Lung (tissue), 12 donors: Measurements from ENCODE around the gene AIF1. TPM values are rescaled to one million over a fixed set of nuclear protein-coding genes. Genes with fewer than 3 reads are reported as not detected.

Experiments used
- ATAC-seq: fragments of 200-7000 bp; cut with Tn5 transposase; one replicate; pipeline ENCODE4 v1.9.1; 2020; ENCODE audit warnings: moderate number of reproducible peaks; ENCODE audit not compliant: insufficient read depth, low FRiP score
- DNase-seq, 3 donors: peaks; one replicate each; pipeline ENCODE4 v3.0.0-alpha.2; 2013 to 2017
- H3K27ac ChIP-seq, 2 donors: one replicate each; pipeline ENCODE4 v1.5.1; 2013; ENCODE audit warnings: mild to moderate bottlenecking in 2 of 2, moderate library complexity in 2 of 2, control low read depth in 1 of 2, inconsistent platforms in 1 of 2, low read depth in 1 of 2, low read length in 1 of 2
- H3K27me3 ChIP-seq, 3 donors: one replicate each; pipeline ENCODE4 v1.5.1; 2013; ENCODE audit warnings: low read length in 2 of 3; ENCODE audit not compliant: control insufficient read depth in 3 of 3, insufficient read depth in 3 of 3
- H3K36me3 ChIP-seq, 4 donors: one replicate each; pipeline ENCODE4 v1.5.1; 2013; ENCODE audit warnings: low read length in 4 of 4, mild to moderate bottlenecking in 1 of 4, moderate library complexity in 1 of 4; ENCODE audit not compliant: control insufficient read depth in 4 of 4, insufficient read depth in 4 of 4
- H3K4me1 ChIP-seq, 5 donors: one replicate each; pipeline ENCODE4 v1.5.1; 2013; ENCODE audit warnings: low read length in 5 of 5, mild to moderate bottlenecking in 2 of 5, moderate library complexity in 1 of 5; ENCODE audit not compliant: control insufficient read depth in 5 of 5, insufficient read depth in 5 of 5
- H3K4me3 ChIP-seq: one replicate; pipeline ENCODE4 v1.5.1; 2013; ENCODE audit warnings: mild to moderate bottlenecking, control low read depth, moderate library complexity
- H3K9ac ChIP-seq, 2 donors: one replicate each; pipeline ENCODE4 v1.5.1; 2013; ENCODE audit warnings: low read length in 2 of 2, control low read depth in 1 of 2; ENCODE audit not compliant: insufficient read depth in 1 of 2
- H3K9me3 ChIP-seq, 4 donors: one replicate each; pipeline ENCODE4 v1.5.1; 2013; ENCODE audit warnings: low read length in 3 of 4, mild to moderate bottlenecking in 1 of 4, moderate library complexity in 1 of 4; ENCODE audit not compliant: control insufficient read depth in 4 of 4, insufficient read depth in 3 of 4
- WGBS, 2 donors: extraction: QIAGEN DNeasy Blood & Tissue Kit; methylation state at CpG; one replicate each; pipeline ENCODE4 v1.1.7; 2013; 5-methylcytosine and 5-hydroxymethylcytosine counted together
- polyA plus RNA-seq, 2 donors: library from polyadenylated mRNA; stranded (reverse); fragments of 200-250 nt; gene quantifications; one replicate each; pipeline ENCODE4 v1.2.1, GENCODE V29; 2013
- total RNA-seq, 2 donors: library from RNA; depleted of rRNA in 1 of 2; stranded (reverse); fragments of >200 nt in 1 of 2; gene quantifications; one replicate each; pipeline ENCODE4 v1.2.1, GENCODE V29; 2014 to 2021
- TF ChIP-seq, protein P1 (sequence below): IDR thresholded peaks from 2 replicates; pipeline ENCODE4 v1.5.1; 2012; ENCODE audit warnings: mild to moderate bottlenecking; ENCODE audit errors: control extremely low read depth, extremely low read depth
- donor health status: control.
- donor health status: control.
- donor health status: Bipolar disorder and iron deficiency.
- donor health status: healthy.
- donor health status: DM: yes; HTN: yes; CAD: no.

AIF1 gene
- total and polyA plus RNA-seq, 4 donors: 38.7 to 345 (median 88.0) TPM

DNA sequence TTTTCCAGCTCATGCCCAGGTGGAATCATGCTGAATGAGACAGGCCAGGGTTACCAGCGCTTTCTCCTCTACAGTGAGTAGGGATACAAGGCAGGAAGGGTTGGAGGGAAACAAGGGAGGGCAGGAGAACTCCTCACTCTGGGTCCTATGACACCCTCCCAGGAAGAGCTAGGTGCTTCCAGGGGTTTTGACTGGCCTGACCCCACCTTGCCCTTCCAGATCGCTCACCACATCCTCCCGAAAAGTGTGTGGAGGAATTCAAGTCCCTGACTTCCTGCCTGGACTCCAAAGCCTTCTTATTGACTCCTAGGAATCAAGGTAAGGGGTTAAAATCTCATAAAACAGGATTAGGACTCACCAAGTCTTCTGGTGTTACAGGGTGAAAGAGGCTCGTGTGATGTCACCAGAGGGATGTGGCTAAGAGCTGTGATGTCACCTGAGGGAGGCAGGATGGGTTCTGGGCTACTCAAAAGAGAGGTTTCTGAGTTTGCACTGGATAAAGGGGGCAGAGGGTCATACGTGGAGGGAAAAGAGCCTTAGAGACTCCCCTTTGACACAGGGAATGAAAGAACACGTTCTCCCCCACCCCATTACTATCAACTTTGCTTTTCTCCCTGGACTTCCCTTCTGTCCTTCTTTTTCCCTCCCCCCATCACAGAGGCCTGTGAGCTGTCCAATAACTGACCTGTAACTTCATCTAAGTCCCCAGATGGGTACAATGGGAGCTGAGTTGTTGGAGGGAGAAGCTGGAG lies 42.5 kb downstream of the AIF1 start:
- no peak overlapping the region for H3K4me3 ChIP-seq
- TF ChIP-seq, protein P1, sequence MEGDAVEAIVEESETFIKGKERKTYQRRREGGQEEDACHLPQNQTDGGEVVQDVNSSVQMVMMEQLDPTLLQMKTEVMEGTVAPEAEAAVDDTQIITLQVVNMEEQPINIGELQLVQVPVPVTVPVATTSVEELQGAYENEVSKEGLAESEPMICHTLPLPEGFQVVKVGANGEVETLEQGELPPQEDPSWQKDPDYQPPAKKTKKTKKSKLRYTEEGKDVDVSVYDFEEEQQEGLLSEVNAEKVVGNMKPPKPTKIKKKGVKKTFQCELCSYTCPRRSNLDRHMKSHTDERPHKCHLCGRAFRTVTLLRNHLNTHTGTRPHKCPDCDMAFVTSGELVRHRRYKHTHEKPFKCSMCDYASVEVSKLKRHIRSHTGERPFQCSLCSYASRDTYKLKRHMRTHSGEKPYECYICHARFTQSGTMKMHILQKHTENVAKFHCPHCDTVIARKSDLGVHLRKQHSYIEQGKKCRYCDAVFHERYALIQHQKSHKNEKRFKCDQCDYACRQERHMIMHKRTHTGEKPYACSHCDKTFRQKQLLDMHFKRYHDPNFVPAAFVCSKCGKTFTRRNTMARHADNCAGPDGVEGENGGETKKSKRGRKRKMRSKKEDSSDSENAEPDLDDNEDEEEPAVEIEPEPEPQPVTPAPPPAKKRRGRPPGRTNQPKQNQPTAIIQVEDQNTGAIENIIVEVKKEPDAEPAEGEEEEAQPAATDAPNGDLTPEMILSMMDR: no peak
- peaks cover 3 to 40% (median 9%) of the 10 kb centered on the region in 5 donors for H3K4me1 ChIP-seq

DNA sequence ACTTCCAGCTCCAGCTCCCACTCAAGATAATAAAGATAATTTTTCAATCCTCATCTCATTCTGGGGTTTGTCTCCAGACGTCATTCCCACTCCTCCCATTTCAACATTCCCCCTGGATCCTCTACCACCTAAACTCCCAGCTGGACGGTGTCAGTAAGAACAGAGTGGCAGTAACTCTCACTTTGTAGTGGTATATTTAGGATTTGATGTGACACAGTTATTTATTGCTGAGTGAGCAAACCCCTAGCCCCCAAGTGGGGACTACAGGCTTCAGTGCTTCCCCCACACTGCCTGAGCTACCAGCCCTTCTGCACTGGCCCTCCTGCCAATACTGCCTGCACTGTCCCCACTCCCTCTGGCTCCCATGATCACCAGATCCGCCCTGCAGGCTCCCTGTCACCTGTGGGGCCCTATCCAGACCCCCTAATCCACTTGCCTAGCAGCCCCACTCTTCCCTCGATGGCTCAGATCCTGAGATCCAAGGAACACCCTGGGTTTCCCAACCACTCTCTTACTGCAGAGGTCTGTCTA lies 43.2 kb downstream of the AIF1 start:
- Histone ChIP-seq H3K4me1 (peaks cover 4 to 42% (median 9%) of the 10 kb centered on the region in 5 donors), H3K9me3 (no peaks in the 10 kb centered on the region), H3K27me3 (no peaks in the 10 kb centered on the region), H3K36me3 (peaks cover 3 to 27% (median 7%) of the 10 kb centered on the region in 4 donors), H3K9ac (no peak overlapping the region), H3K4me3 (no peak overlapping the region), H3K27ac (no peak overlapping the region)
- TF ChIP-seq, protein P1: no peak
- DNase-seq (no peak), ATAC-seq (no peak)
- WGBS, 2 donors: 87 to 91% methylated on average over 4 of the region's 4 CpGs

More for the DNA sequence above, 42.5 kb downstream of the AIF1 start:
- no peaks in the 10 kb centered on the region for H3K27me3 ChIP-seq
- peaks cover 3 to 26% (median 7%) of the 10 kb centered on the region in 4 donors for H3K36me3 ChIP-seq
- H3K9me3 ChIP-seq: no peaks in the 10 kb centered on the region
- WGBS, 2 donors: 81 to 90% methylated on average over 6 of the region's 6 CpGs
- no peak overlapping the region for H3K9ac ChIP-seq
- no peak for ATAC-seq
- no peak overlapping the region for H3K27ac ChIP-seq
- DNase-seq: no peak

DNA sequence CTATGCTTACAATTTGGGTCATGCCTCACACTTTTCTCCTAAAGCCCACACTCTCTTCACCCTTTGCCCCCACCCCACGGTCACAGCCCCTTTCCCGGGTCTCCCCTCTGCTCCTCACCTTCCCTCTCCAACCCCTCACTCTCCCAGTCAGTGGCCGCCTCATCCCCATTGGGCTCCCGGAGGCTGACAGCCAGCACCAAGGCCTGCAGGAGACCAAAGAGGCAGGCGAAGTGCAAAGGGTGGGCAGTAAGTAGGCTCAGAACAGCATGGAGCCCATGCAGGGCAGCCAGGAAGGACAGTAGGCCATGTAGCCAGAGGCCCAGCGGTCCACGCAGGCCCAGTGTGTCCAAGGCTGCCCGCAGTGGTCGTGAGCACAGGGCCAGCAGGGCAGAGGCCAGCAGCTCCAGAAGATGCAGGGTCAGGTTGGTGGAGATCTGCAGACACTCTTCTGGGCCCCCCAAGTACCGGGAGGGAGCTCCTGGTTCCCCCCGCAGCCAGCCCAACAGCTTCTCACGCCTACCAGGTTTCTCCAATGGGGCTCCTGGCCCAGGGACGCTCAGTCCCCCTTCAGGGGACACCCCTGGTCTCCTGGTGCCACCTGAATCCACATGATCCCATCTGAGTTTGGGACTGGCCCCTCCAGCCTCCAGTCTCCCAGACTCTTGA lies 44.1 kb downstream of the AIF1 start:
- Histone ChIP-seq H3K9me3 (no peaks in the 10 kb centered on the region), H3K27me3 (no peaks in the 10 kb centered on the region), H3K27ac (peak overlapping the region in 1 of 2 donors; percentile 95), H3K4me1 (peaks cover 7 to 46% (median 11%) of the 10 kb centered on the region in 5 donors), H3K9ac (no peak overlapping the region), H3K36me3 (peaks cover 3 to 29% (median 7%) of the 10 kb centered on the region in 4 donors), H3K4me3 (peak overlapping the region; percentile 79)
- no peak for ATAC-seq
- WGBS, 2 donors: 85 to 92% methylated on average over 13 of the region's 13 CpGs
- TF ChIP-seq, protein P1: no peak
- no peak for DNase-seq
